GOT3 (cell line): ENCODE measurements around the gene TIMM23B.
"Not testable (repeated sequence)": the region's sequence is repeated elsewhere in the genome, so short reads cannot be mapped to it uniquely, and the experiment has no call there.

ENCODE experiments used
- DNase-seq: peaks from one replicate; lab custom pipeline; 2025; ENCODE audit warnings: mixed read lengths; lab: John Stamatoyannopoulos, UW

TIMM23B gene

DNA sequence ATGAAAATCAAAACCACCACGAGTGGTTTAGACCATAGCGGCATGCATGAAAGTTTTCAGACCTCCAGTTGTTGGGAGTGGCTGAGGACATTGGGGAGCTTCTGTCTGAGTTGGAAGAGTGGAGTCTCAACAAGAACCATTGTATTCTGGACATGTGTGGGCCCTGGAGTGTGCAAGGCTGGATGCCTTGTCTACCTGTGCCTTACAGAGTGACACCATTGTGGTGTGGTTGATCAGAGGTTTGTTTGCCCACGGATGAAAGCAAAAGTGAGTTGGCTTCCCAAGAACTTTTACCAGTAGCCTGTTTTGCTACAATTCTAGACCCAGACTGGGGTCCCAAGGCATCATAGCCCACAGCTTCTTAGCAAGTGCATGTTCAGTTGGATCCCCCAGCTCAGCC is 35.9 kb downstream of the TIMM23B start:
- not testable (repeated sequence) for DNase-seq

GRCh38 chr10:49987207-49987606 is 45.4 kb downstream of the TIMM23B start:
- DNase-seq = not testable (repeated sequence)

GRCh38 chr10:49988376-49988775 is 46.5 kb downstream of the TIMM23B start, which contains the start of gene AGAP6:
AGAP6 (plus strand) TSS chr10:49988406; CDS start chr10:49988716, 310 bp downstream.
- not testable (repeated sequence) for DNase-seq

DNA sequence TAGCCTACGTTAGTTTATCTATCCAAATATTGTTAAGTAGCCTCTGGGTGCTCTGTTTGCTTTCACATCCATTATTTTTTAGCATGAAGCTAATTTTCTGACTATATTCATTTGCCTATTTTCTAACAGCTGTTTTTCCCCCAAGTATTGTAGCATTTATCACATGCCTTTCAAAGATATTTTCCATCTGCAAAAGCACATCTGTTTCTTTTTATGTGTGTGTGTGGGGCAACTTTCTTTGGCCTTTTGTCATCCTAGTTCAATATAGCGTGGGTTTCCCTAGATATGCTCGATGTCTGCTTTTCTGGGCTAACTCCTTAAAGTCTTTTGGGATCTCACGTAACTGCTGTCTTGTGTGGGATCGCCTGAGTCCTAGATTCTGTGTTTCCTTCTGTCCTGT is 53.5 kb downstream of the TIMM23B start:
- not testable (repeated sequence) for DNase-seq

DNA sequence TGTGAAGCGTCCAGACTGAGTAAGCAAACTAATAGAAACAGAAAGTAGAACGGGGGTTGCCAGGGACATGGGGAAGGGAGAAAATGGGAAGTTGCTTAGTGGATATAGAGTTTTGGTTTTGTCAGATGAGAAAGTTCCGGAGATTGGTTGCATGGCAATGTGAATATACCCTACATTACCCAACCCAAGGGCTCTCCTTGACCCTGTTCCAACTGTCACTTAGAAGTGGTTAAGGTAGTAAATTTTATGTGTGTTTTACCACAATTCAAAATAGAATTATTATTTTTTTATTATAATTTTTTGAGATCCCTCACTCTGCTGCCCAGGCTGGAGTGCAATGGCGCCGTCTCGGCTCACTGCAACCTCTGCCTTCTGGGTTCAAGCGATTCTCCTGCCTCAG is 72.2 kb downstream of the TIMM23B start:
- DNase-seq = not testable (repeated sequence)

- DNase-seq = not testable (repeated sequence)
These were observed 73.9 kb downstream of the TIMM23B start for GRCh38 chr10:50015596-50016220.

GRCh38 chr10:50016926-50017325 is 75.1 kb downstream of the TIMM23B start:
- DNase-seq = not testable (repeated sequence)

GRCh38 chr10:50017646-50018045 is 75.8 kb downstream of the TIMM23B start:
- DNase-seq = not testable (repeated sequence)

DNA sequence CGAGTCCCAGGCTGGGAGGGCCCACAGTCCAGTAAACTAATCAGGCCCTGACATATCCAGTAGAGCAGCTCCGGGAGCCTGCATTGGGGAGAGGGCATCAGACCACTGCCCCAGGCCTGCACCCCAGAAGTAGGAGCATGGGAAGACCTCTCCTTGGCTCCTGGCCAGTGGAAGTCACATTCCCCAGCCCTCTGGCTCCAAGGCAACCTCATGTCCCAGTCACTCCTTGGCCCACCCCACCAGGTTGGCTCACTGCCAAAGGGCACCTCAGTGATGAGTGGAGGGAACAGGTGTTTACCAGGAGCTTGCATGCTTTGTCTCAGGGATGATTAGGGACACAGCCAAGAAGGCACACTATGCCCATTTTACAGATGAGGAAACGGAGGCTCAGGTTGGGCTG is 77.4 kb downstream of the TIMM23B start:
- DNase-seq = not testable (repeated sequence)

- DNase-seq = not testable (repeated sequence)
These were observed 78.7 kb downstream of the TIMM23B start for GRCh38 chr10:50020451-50021024.

DNA sequence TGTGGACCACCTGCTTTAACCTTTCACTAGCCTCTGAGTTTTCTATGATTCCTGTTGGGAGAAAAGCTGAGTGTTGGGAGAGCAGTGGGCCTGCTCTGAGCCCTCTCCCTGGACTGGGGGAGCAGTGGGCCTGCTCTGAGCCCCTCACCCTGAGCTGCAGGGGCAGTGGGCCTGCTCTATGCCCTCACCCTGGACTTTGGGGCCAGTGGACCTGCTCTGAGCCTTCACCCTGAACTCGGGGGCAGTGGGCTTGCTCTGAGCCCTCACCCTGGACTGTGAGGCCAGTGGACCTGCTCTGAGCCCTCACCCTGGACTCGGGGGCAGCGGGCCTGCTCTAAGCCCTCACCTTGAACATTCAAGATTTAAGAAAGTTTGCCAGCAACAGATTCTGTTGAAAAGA is 79.8 kb downstream of the TIMM23B start:
- no peak for DNase-seq
